Activated T-cell treated with anti-CD3 and anti-CD28 coated beads, Interleukin-2, amount 50 U/mL, for 4 hours (primary cell): ENCODE data around the gene ETV3L. TPM values are rescaled to one million over a fixed set of nuclear protein-coding genes. Genes with fewer than 3 reads are reported as not detected.
"Not testable (repeated sequence)": the region's sequence is repeated elsewhere in the genome, so short reads cannot be mapped to it uniquely, and the experiment has no call there.

ENCODE experiments used
- ATAC-seq, 2 donors: fragments of 200-7000 bp; cut with Tn5 transposase; one replicate each; pipeline ENCODE4 v1.10.0; 2021
- DNase-seq: peaks from one replicate; pipeline ENCODE4 v3.0.0-alpha.2; 2020
- H3K27me3 Mint-ChIP-seq: one replicate; pipeline ENCODE4 v1.8.0; 2021; ENCODE audit warnings: low read depth, mixed read lengths
- H3K36me3 Mint-ChIP-seq: one replicate; pipeline ENCODE4 v1.8.0; 2022; ENCODE audit warnings: mixed read lengths; ENCODE audit not compliant: insufficient read depth
- H3K4me1 Mint-ChIP-seq: one replicate; pipeline ENCODE4 v1.8.0; 2021; ENCODE audit warnings: low read depth, mixed read lengths
- H3K4me3 Mint-ChIP-seq: one replicate; pipeline ENCODE4 v1.8.0; 2021; ENCODE audit warnings: mild to moderate bottlenecking, moderate library complexity, mixed read lengths
- H3K9me3 Mint-ChIP-seq: one replicate; pipeline ENCODE4 v1.8.0; 2021; ENCODE audit warnings: mixed read lengths
- total RNA-seq, 3 donors: library from RNA; stranded (reverse); gene quantifications; one replicate each; pipeline ENCODE4 v1.2.1, GENCODE V29; 2021

ETV3L gene
- total RNA-seq, 3 donors from 2014 or later, result not detected

DNA sequence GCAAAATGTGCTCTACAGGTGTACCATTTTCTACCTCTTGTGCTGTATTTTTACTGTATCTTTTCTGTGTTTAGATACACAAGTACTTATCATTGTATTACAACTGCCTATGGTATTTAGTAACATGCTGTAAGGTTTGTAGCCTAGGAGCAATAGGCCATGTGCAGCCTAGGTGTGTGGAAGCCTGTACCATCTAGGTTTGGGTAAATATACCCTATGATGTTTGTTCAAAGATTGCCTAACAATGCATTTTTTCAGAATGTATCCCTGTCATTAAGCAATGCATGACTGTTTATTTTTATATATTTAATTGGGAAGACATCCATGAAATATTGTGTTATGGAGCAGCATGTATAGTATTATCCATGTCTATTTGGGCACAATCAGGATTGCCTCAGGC is 11.0 kb downstream of the ETV3L start:
- ATAC-seq, result no peak

DNA sequence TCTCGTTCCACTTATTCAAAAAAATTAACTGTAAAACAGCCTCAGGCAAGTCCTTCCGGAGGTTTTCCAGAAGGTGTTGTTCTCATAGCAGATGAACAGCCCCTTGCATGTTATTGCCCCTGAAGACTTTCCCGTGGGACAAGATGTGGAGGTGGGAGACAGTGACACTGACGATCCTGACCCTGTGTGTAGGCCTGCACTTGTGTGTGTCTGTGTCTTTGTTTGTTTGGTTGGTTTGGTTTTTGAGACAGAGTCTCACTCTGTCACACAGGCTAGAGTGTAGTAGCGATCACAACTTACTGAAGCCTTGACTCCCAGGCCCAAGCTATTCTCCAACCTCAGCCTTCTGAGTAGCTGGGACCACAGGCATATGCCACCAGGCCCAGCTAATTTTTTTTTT is 12.6 kb downstream of the ETV3L start:
- Mint-ChIP-seq H3K4me3 (no peak overlapping the region), H3K36me3 (no peaks in the 10 kb centered on the region), H3K9me3 (no peaks in the 10 kb centered on the region), H3K27me3 (peaks cover 6% of the 10 kb centered on the region), H3K4me1 (peaks cover 5% of the 10 kb centered on the region)
- ATAC-seq (no peak), DNase-seq (no peak)

More for the DNA sequence above, 11.0 kb downstream of the ETV3L start:
- Mint-ChIP-seq H3K4me1 (peaks cover 5% of the 10 kb centered on the region), H3K27me3 (peaks cover 6% of the 10 kb centered on the region), H3K9me3 (no peaks in the 10 kb centered on the region), H3K36me3 (no peaks in the 10 kb centered on the region), H3K4me3 (no peak overlapping the region)
- DNase-seq, result no peak

DNA sequence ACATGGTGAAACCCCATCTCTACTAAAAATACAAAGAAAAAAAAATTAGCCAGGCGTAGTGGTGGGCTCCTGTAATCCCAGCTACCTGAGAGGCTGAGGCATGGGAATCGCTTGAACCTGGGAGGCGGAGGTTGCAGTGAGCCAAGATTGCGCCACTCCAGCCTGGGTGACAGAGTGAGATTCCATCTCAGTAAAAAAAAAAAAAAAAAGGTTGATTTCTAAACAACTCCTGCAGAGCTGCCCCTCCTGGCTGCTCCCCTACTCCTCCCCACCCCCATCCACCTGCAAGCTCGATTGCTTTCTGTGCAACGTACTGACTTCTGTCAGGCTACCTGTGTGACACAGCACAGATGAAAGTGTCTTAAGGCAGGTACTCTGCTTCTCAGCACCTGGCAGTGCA is 13.3 kb downstream of the ETV3L start:
- Mint-ChIP-seq H3K4me3 (no peak overlapping the region), H3K27me3 (peaks cover 6% of the 10 kb centered on the region), H3K4me1 (peaks cover 5% of the 10 kb centered on the region), H3K36me3 (no peaks in the 10 kb centered on the region), H3K9me3 (no peaks in the 10 kb centered on the region)
- no peak for ATAC-seq
- DNase-seq, result no peak

DNA sequence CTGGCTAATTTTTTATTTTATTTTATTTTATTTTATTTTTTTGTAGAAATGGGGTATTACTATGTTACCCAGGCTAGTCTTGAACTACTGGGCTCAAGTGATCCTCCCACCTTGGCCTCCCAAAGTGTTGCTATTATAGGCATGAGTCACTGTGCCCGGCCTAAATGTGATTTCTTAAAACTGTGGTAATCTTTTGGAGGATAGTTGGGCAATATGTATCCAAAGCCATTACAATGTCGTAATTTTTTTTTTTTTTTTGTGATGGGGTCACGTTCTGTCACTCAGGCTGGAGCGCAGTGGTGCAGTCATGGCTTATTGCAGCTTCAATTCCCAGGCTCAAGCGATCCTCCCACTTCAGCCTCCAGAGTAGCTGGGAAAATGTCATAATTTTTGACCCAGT is 14.2 kb downstream of the ETV3L start:
- H3K4me3 Mint-ChIP-seq, result no peak overlapping the region
- DNase-seq, result no peak
- no peaks in the 10 kb centered on the region for H3K9me3 Mint-ChIP-seq
- H3K27me3 Mint-ChIP-seq, result peaks cover 5% of the 10 kb centered on the region
- H3K4me1 Mint-ChIP-seq, result peaks cover 5% of the 10 kb centered on the region
- H3K36me3 Mint-ChIP-seq, result no peaks in the 10 kb centered on the region
- ATAC-seq, result no peak

DNA sequence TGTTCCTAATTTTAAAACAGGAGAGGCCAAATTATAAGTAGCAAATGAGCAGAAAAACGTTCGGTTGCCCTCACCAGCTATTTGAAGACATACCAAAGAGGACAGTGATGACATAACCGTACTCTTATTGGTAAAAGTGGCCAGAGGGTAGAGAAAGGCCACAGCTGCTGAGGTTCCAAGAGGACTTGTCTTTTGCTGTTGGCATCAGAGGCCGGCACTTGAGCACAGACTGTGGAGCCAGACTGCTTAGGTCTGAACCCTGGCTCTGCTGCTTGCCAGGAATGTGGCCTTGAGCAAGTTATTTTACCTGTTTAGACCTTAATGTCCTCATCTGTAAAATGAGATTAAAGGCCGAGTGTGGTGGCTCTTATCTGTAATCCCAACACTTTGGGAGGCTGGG is 14.9 kb downstream of the ETV3L start:
- ATAC-seq, result no peak
- H3K9me3 Mint-ChIP-seq, result no peaks in the 10 kb centered on the region
- H3K4me3 Mint-ChIP-seq, result no peak overlapping the region
- H3K27me3 Mint-ChIP-seq, result peaks cover 3% of the 10 kb centered on the region
- H3K4me1 Mint-ChIP-seq, result no peaks in the 10 kb centered on the region
- H3K36me3 Mint-ChIP-seq, result no peaks in the 10 kb centered on the region
- no peak for DNase-seq

DNA sequence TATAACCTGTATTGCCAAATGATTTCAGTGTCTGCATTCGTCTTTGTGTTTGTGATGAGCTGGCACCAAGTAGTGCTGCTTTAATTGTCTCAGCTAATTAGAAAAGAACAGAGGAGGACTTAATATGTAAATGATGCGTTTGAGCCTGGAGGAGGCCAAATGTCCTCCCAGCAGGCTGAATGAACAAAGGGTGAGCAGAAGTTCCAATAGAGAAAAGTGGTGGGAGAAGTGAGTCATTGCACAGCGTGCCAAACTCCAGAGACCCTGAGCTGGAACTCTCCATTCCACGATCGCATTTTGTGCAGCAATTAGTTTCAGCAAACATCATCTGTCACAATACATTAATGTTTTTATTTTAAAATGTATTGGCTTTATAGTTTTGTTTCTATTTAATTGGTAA is 17.9 kb downstream of the ETV3L start:
- Mint-ChIP-seq H3K4me1 (no peaks in the 10 kb centered on the region), H3K4me3 (no peak overlapping the region), H3K36me3 (no peaks in the 10 kb centered on the region), H3K9me3 (no peaks in the 10 kb centered on the region), H3K27me3 (peaks cover 7% of the 10 kb centered on the region)
- ATAC-seq (no peak), DNase-seq (no peak)

DNA sequence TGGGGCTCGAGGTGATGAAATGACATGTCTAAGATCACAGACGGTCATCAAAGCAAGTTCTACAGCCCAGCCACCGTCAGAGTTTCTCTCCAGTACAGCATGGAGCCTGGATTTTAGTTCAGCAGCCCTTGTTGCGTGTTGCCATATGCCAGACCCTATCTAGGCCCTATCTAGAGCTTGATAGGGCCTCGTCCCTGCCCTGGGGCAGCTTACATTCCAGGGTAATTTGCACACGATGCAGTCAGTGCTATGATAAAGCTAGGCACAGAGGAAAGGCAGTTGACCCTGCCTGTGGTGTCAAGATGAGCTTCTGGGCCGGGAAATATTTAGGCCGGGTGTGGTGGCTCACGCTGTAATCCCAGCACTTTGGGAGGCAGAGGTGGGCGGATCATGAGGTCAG is 18.9 kb downstream of the ETV3L start:
- Mint-ChIP-seq H3K27me3 (peaks cover 12% of the 10 kb centered on the region), H3K4me3 (no peak overlapping the region), H3K9me3 (no peaks in the 10 kb centered on the region), H3K4me1 (no peaks in the 10 kb centered on the region), H3K36me3 (no peaks in the 10 kb centered on the region)
- ATAC-seq (no peak), DNase-seq (no peak)

DNA sequence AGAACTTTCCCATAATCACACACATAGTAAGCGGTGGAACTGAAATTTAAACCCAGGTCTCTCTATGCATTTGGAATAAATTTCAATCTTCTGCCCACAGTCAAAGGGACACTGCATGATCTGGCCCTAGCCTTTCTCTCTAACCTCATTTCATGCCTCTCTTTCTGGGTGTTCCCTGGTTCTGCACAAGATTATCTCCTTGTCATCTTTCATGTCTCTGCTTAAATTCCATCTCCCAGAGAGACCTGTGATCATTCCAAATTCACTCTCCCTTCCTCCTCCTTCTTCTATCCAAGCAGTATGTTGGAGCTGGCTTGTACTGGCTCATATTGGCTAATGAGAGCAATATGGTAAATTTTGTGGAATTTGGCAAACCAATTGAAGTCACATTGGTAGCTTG is 22.2 kb downstream of the ETV3L start:
- Mint-ChIP-seq H3K36me3 (no peaks in the 10 kb centered on the region), H3K4me1 (peaks cover 5% of the 10 kb centered on the region), H3K9me3 (no peaks in the 10 kb centered on the region), H3K27me3 (peaks cover 29% of the 10 kb centered on the region), H3K4me3 (no peak overlapping the region)
- ATAC-seq, result no peak
- DNase-seq, result no peak

DNA sequence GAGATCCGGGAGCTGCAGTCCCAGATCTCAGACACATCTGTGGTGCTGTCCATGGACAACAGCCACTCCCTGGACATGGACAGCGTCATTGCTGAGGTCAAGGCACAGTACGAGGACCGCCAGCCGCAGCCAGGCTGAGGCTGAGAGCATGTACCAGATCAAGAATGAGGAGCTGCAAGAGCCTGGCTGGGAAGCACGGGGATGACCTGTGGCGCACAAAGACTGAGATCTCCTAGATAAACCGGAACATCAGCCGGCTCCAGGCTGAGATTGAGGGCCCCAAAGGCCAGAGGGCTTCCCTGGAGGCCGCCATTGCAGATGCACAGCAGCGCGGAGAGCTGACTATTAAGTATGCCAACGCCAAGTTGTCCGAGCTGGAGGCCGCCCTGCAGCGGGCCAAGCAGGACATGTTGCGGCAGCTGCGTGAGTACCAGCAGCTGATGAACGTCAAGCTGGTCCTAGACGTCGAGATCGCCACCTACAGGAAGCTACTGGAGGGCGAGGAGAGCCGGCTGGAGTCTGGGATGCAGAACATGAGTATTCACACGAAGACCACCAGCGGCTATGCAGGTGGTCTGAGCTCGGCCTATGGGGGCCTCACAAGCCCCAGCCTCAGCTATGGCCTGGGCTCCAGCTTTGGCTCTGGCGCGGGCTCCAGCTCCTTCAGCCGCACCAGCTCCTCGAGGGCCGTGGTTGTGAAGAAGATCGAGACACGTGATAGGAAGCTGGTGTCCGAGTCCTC is 25.5 kb downstream of the ETV3L start:
- Mint-ChIP-seq H3K27me3 (peaks cover 28% of the 10 kb centered on the region), H3K4me1 (peaks cover 5% of the 10 kb centered on the region), H3K4me3 (no peak overlapping the region), H3K9me3 (no peaks in the 10 kb centered on the region), H3K36me3 (no peaks in the 10 kb centered on the region)
- DNase-seq (no peak), ATAC-seq (no peak)

DNA sequence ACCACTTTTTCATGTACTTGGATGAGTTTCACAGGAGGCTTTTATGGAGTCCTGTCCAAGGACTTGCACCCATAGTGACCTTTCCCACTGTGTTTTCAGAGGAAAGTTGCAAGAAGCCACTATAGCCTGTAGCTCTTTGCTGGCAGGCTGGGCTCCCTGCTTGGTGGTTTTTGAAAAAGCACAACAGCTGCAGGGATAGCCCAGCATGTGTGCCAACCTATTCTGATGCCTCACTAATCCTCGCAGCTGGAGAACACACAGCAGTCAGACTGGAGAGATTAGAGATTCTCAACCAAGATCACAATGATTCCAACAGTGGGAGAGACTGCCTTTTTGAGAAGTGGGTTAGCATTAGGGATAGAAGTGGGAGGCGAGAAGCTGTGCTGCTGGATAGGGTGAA is 30.0 kb downstream of the ETV3L start:
- Mint-ChIP-seq H3K27me3 (peaks cover 53% of the 10 kb centered on the region), H3K36me3 (no peaks in the 10 kb centered on the region), H3K4me3 (no peak overlapping the region), H3K4me1 (peaks cover 6% of the 10 kb centered on the region), H3K9me3 (no peaks in the 10 kb centered on the region)
- DNase-seq (no peak), ATAC-seq (no peak)

DNA sequence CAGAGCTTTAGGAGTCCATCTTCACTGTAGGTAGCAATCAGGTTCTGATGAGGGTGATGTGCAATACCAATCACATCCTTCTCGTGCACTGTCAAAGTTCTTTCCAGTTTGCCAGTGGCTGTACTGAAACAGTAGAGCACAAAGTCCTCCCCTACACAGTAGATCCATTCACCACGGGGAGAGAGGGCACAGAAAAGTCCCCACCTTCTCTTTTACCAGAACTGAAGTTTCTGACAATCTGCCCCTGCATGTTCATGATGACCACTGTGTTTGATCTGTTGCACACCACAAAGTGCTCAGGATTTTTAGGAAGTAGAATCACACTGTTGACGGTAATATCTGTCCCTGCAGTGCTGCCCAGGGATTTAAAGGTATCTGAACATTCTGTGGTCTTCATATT is 40.4 kb downstream of the ETV3L start:
- ATAC-seq, H3K4me1 Mint-ChIP-seq, DNase-seq, H3K4me3 Mint-ChIP-seq, H3K36me3 Mint-ChIP-seq: not testable (repeated sequence)
- peaks cover 17% of the 10 kb centered on the region for H3K9me3 Mint-ChIP-seq
- peaks cover 33% of the 10 kb centered on the region for H3K27me3 Mint-ChIP-seq

DNA sequence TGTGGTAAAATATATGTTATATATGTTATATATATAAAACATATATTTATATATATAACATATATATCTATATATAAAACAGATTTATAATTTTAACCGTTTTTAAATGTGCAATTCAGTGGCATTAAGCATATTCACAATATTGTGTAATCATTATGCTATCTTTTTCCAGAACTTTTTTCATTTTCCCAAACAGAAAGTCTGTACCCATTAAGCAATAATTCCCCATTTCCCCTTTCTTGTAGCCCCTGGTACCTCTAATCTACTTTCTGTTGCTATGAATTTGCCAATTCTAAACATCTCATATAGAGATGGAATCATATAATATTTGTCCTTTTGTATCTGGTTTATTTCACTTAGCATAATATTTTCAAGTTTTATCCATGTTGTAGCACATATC is 43.3 kb downstream of the ETV3L start:
- H3K36me3 Mint-ChIP-seq, result peaks cover 2% of the 10 kb centered on the region
- no peak for ATAC-seq
- H3K27me3 Mint-ChIP-seq, result peaks cover 45% of the 10 kb centered on the region
- H3K4me1 Mint-ChIP-seq, result no peaks in the 10 kb centered on the region
- no peak for DNase-seq
- H3K4me3 Mint-ChIP-seq, result no peak overlapping the region
- H3K9me3 Mint-ChIP-seq, result peaks cover 18% of the 10 kb centered on the region

DNA sequence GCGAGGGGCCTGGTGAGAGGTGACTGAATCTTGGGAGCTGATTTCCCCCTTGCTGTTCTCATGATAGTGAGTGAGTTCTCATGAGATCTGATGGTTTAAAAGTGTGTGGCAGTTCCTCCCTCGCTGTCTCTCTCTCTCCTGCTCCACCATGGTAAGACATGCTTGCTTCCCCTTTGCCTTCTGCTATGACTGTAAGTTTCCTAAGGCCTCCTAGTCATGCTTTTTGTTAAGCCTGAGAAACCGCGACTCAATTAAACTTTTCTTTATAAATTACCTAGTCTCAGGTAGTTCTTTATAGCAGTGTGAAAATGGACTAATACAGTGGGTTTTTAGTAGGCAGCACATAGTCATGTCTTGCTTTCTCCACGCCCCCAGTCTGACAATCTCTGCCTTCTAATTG is 43.9 kb downstream of the ETV3L start:
- H3K36me3 Mint-ChIP-seq, H3K4me1 Mint-ChIP-seq, H3K4me3 Mint-ChIP-seq, ATAC-seq, DNase-seq: not testable (repeated sequence)
- Mint-ChIP-seq H3K27me3 (peaks cover 50% of the 10 kb centered on the region), H3K9me3 (peaks cover 16% of the 10 kb centered on the region)

DNA sequence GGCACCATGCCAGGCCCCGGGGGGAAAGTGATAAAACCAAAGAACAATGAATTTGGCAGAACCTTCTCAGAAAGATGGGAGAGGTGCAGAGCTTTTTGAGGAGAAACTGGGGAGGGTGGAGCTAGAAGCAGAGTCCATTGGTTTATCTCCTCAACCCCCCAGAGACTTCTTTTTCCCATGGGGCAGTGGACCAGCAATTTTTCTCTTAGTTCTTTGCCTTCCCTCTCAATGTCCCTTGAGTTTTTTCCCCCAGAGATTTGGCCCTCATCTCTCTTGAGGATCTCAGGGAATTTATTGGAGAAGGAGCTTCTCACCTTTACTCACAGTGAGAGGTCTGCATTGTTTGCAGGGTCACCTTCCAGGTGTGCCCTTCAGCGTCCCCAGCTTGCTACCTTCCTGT is 48.8 kb downstream of the ETV3L start:
- Mint-ChIP-seq H3K4me3 (no peak overlapping the region), H3K4me1 (peaks cover 4% of the 10 kb centered on the region), H3K9me3 (peaks cover 15% of the 10 kb centered on the region), H3K36me3 (peaks cover 2% of the 10 kb centered on the region), H3K27me3 (peaks cover 68% of the 10 kb centered on the region)
- DNase-seq, result no peak
- no peak for ATAC-seq

DNA sequence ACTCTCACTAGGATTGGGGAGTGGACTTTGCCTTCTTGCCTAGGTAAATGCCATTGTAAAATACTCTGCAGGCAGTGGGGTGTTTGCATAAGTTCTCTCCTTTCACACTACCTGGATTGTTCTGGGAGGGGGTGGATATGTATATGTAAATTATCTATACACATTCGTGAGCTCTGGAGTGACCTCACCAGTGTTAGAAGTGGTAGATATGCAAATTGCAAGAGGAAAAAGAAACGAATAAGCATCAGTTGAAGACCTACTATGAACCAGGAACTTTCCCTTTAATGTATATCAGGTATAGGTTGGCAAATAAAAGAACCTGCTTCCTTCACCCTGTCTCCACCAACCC is 52.6 kb downstream of the ETV3L start:
- no peak for ATAC-seq
- H3K27me3 Mint-ChIP-seq, result peaks cover 81% of the 10 kb centered on the region
- H3K4me3 Mint-ChIP-seq, result no peak overlapping the region
- DNase-seq, result no peak
- H3K9me3 Mint-ChIP-seq, result peaks cover 8% of the 10 kb centered on the region
- H3K4me1 Mint-ChIP-seq, result peaks cover 8% of the 10 kb centered on the region
- peaks cover 2% of the 10 kb centered on the region for H3K36me3 Mint-ChIP-seq
